Right cardiac atrium (tissue), 5 donors: ENCODE measurements around the gene AOPEP. TPM values are rescaled to one million over a fixed set of nuclear protein-coding genes. Genes with fewer than 3 reads are reported as not detected.
A peak's percentile ranks its signal among the peaks of the same experiment; 100 is the strongest.

Experiments
- ATAC-seq, 2 donors: fragments of 200-7000 bp; cut with Tn5 transposase; one replicate each; pipeline versions ENCODE4 v1.8.0 to v1.9.1; 2020; ENCODE audit warnings: moderate library complexity in 2 of 2, mild to moderate bottlenecking in 1 of 2
- DNase-seq, 3 donors: peaks; one replicate each; pipeline ENCODE4 v3.0.0-alpha.2; 2020
- H3K27ac ChIP-seq: one replicate; pipeline ENCODE4 v1.5.1; 2013; ENCODE audit warnings: mild to moderate bottlenecking, low read length, control low read depth, moderate library complexity
- H3K27me3 ChIP-seq: one replicate; pipeline ENCODE4 v1.6.1; 2013; ENCODE audit not compliant: control insufficient read depth, insufficient read depth
- H3K4me1 ChIP-seq: one replicate; pipeline ENCODE4 v1.6.1; 2013; ENCODE audit warnings: low read length; ENCODE audit not compliant: control insufficient read depth, insufficient read depth
- H3K4me3 ChIP-seq: one replicate; pipeline ENCODE4 v1.5.1; 2013; ENCODE audit warnings: low read length, control low read depth
- H3K9me3 ChIP-seq: one replicate; pipeline ENCODE4 v1.6.1; 2013; ENCODE audit warnings: low read length; ENCODE audit not compliant: control insufficient read depth
- WGBS: extraction: QIAGEN DNeasy Blood & Tissue Kit; methylation state at CpG from one replicate; pipeline ENCODE4 v1.1.7; 2013; 5-methylcytosine and 5-hydroxymethylcytosine counted together
- intact Hi-C, 4 donors: fragments of 100-400 bp; cut with DNase I; formaldehyde crosslinking; loops; one replicate each; pipeline versions ENCODE4 v1.11.0 to v1.14.0; 2022 to 2023
- polyA plus RNA-seq: library from polyadenylated mRNA; stranded (reverse); fragments of 200-250 nt; gene quantifications from one replicate; pipeline ENCODE4 v1.2.3, GENCODE V29; 2013
- total RNA-seq, 4 donors: library from RNA; stranded (reverse); fragmentation: NEBNext Ultra II Directional; extraction: Animal tissue kit (Norgen Biotek cat#: 25700); gene quantifications; one replicate each; pipeline ENCODE4 v1.2.1, GENCODE V29; 2021
- donor health status: healthy with polysubstance abuse.
- donor health status: DM: no; HTN: yes; CAD: no.
- donor health status: DM: no; HTN: no; CAD: no.
- donor health status: DM: no; HTN: yes; CAD: no; lungs with severe emphysema.
- donor health status: DM: yes; HTN: yes; CAD: no.

The AOPEP gene
- total and polyA plus RNA-seq, 5 donors = 124 to 170 (median 154) TPM

GRCh38 chr9:95083086-95083768 is 356.7 kb downstream of the AOPEP start:
- ATAC-seq (peak; percentile 1 to 7), DNase-seq (no peak)
- H3K4me3 ChIP-seq = no peak overlapping the region
- no peaks in the 10 kb centered on the region for H3K27me3 ChIP-seq
- 90% methylated on average over 39 of the region's 39 CpGs for WGBS
- H3K27ac ChIP-seq = no peak overlapping the region
- no peaks in the 10 kb centered on the region for H3K9me3 ChIP-seq
- intact Hi-C loops = loop anchor here in 1 of 4 donors (10.0 kb wide), 1 partner anchor 58 kb away; no protein-coding TSS in a partner anchor
- peaks cover 4% of the 10 kb centered on the region for H3K4me1 ChIP-seq

- no peak for ATAC-seq
- Histone ChIP-seq H3K9me3 (no peaks in the 10 kb centered on the region), H3K4me3 (no peak overlapping the region), H3K27me3 (no peaks in the 10 kb centered on the region), H3K27ac (peak overlapping the region; percentile 43), H3K4me1 (peaks cover 2% of the 10 kb centered on the region)
- intact Hi-C loops = loop anchor here in 1 of 4 donors (10.0 kb wide), 1 partner anchor 60 kb away; no protein-coding TSS in a partner anchor
- DNase-seq = no peak
- WGBS = 74% methylated on average over 19 of the region's 19 CpGs
Observed at GRCh38 chr9:95084254-95084934, 357.9 kb downstream of the AOPEP start.

GRCh38 chr9:95085036-95085770 is 358.7 kb downstream of the AOPEP start:
- intact Hi-C loops = loop anchor here in 1 of 4 donors (10.0 kb wide), 1 partner anchor 60 kb away; no protein-coding TSS in a partner anchor
- Histone ChIP-seq H3K27ac (peak overlapping the region; percentile 27), H3K9me3 (no peaks in the 10 kb centered on the region), H3K4me3 (no peak overlapping the region), H3K4me1 (peaks cover 5% of the 10 kb centered on the region), H3K27me3 (no peaks in the 10 kb centered on the region)
- WGBS = 80% methylated on average over 29 of the region's 29 CpGs
- DNase-seq = no peak
- ATAC-seq = no peak

GRCh38 chr9:95085861-95086563 is 359.5 kb downstream of the AOPEP start:
- Histone ChIP-seq H3K4me3 (no peak overlapping the region), H3K27me3 (no peaks in the 10 kb centered on the region), H3K27ac (peak overlapping the region; percentile 0), H3K9me3 (no peaks in the 10 kb centered on the region), H3K4me1 (peaks cover 8% of the 10 kb centered on the region)
- ATAC-seq (peak; percentile 2 to 20), DNase-seq (peak in 1 of 3 donors; percentile 71)
- intact Hi-C loops = loop anchor here in 1 of 4 donors (10.0 kb wide), 1 partner anchor 61 kb away; no protein-coding TSS in a partner anchor
- WGBS = 66% methylated on average over 40 of the region's 40 CpGs

- Histone ChIP-seq H3K4me1 (peaks cover 12% of the 10 kb centered on the region), H3K27me3 (no peaks in the 10 kb centered on the region), H3K4me3 (no peak overlapping the region), H3K27ac (peak overlapping the region; percentile 0), H3K9me3 (no peaks in the 10 kb centered on the region)
- DNase-seq = no peak
- intact Hi-C loops = loop anchor here in 1 of 4 donors (10.0 kb wide), 1 partner anchor 62 kb away; no protein-coding TSS in a partner anchor
- whole genome bisulfite sequencing = 83% methylated on average over 8 of the region's 8 CpGs
- ATAC-seq = no peak
Observed at GRCh38 chr9:95086564-95086955, 360.1 kb downstream of the AOPEP start.

GRCh38 chr9:95087659-95088242 is 361.3 kb downstream of the AOPEP start:
- intact Hi-C loops = loop anchor here in 1 of 4 donors (10.0 kb wide), 1 partner anchor 63 kb away; no protein-coding TSS in a partner anchor
- Histone ChIP-seq H3K9me3 (no peaks in the 10 kb centered on the region), H3K27ac (no peak overlapping the region), H3K4me3 (no peak overlapping the region), H3K4me1 (peaks cover 17% of the 10 kb centered on the region), H3K27me3 (no peaks in the 10 kb centered on the region)
- 78% methylated on average over 9 of the region's 9 CpGs for WGBS
- ATAC-seq (no peak), DNase-seq (peak in 1 of 3 donors; percentile 69)

GRCh38 chr9:95088421-95089161 is 362.1 kb downstream of the AOPEP start:
- WGBS = 81% methylated on average over 26 of the region's 26 CpGs
- ATAC-seq (no peak), DNase-seq (peak in 1 of 3 donors; percentile 29)
- no peaks in the 10 kb centered on the region for H3K27me3 ChIP-seq
- peaks cover 18% of the 10 kb centered on the region for H3K4me1 ChIP-seq
- no peak overlapping the region for H3K27ac ChIP-seq
- no peak overlapping the region for H3K4me3 ChIP-seq
- no peaks in the 10 kb centered on the region for H3K9me3 ChIP-seq
- intact Hi-C loops = loop anchor here in 1 of 4 donors (10.0 kb wide), 1 partner anchor 64 kb away; no protein-coding TSS in a partner anchor

GRCh38 chr9:95089257-95090022 is 362.9 kb downstream of the AOPEP start:
- peak in 1 of 3 donors; percentile 48 for DNase-seq
- Histone ChIP-seq H3K4me1 (peaks cover 18% of the 10 kb centered on the region), H3K27ac (peak overlapping the region; percentile 46), H3K9me3 (no peaks in the 10 kb centered on the region), H3K27me3 (no peaks in the 10 kb centered on the region), H3K4me3 (no peak overlapping the region)
- intact Hi-C loops = loop anchor here in 1 of 4 donors (10.0 kb wide), 1 partner anchor 65 kb away; no protein-coding TSS in a partner anchor
- ATAC-seq = no peak
- WGBS = 75% methylated on average over 16 of the region's 16 CpGs
